HG03565 (cell line): ENCODE measurements around the gene DCDC2B.

Source experiments
- ATAC-seq: cut with Tn5 transposase; IDR thresholded peaks from one replicate; pipeline ENCODE4 v1.9.1; 2021; ENCODE audit warnings: mild to moderate bottlenecking, moderate library complexity; ENCODE audit not compliant: unreplicated experiment

The DCDC2B gene

DNA sequence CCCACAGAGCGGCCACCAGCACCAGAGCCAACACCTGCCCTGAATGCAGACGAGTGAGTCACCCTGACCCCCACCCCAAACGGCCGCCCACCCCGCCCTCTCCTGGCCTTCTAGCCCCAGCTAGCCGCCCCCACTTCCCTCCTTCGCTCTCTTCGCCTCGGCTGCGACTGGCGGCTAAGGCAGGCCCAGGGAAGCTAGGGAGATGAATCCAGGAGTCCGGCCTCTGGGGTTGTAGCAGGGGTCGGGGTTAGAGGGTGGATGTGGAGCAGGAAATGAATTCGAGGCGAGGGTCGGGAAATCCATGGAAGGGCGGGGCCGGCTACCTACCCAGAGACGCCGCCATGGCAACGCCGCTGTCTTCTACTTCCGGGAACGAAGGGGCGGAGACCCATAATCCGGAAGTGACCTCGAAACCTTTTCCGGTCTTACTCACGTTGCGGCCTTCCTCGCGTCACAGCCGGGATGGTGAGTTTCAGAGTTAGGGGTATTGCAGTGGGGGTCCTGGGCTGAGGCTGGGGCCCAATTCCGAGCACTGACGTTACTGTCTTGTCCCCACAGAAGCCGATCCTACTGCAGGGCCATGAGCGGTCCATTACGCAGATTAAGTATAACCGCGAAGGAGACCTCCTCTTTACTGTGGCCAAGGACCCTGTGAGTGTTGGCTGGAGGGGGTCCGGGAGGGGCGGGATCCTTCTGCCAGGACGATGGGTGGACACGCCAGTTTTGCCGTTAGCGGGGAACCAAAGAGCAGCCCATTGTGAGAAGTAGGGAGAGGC lies 13.3 kb downstream of the DCDC2B start, which contains the start of the genes EIF3I and TMEM234:
TSS of gene EIF3I (plus strand) at position 428 of the 776 bp plus-strand sequence. CDS start at position 463, 35 bp downstream.
TSS of gene TMEM234 (minus strand) at position 374 of the 776 bp plus-strand sequence. CDS start at position 343, 31 bp downstream.
- peak; percentile 90 for ATAC-seq

- no peak for ATAC-seq
Observed at GRCh38 chr1:32223683-32224082, 14.8 kb downstream of the DCDC2B start.

DNA sequence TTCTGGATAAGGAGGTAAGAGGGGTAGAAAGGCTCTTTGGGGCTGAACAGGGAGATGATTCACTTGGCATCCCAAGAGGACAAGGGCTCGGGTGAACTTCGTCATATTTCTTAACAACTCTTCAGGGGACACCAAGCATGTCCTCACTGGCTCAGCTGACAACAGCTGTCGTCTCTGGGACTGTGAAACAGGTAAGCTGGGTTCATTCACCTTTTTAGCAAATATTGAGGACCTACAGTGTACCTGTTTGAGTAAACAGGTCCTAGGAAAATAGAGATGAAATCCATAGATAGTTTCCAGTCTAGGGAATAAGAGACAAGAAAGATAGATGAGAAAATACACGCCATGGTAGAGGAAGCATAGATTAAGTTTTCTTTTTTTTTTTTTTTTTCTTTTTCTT lies 15.4 kb downstream of the DCDC2B start:
- ATAC-seq = no peak

- ATAC-seq = no peak
Observed at GRCh38 chr1:32228771-32229170, 19.9 kb downstream of the DCDC2B start.

DNA sequence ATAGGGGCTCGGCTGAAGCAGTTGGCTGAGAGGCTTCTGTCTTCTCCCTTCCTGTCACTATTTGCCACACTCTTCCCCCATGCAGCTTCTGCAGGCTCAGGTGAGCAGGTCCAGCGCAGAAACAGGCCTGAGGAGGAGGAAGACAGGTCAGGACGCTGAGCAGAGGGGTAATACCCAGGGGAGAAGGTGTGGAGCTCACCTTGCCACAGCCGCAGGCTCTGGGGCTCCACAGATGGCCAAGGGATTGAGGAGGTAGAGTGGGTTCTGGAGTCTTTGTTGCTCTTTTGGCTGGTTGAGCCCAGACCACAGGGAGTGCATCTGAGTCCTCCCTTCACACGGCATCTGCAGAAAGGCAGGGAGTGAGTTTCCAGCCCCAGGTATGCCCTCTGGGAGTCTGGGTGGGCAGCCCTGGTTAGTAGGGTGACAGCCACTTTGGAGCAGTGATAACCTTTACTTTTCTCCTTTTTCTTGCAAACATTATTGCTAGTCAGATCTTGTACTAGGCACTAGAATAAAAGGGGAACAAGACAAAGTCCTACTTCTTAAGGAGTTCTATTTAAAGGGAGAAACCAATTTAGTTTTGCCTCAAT lies 23.0 kb downstream of the DCDC2B start:
- no peak for ATAC-seq

- no peak for ATAC-seq
Observed at GRCh38 chr1:32232558-32233304, 23.8 kb downstream of the DCDC2B start.

DNA sequence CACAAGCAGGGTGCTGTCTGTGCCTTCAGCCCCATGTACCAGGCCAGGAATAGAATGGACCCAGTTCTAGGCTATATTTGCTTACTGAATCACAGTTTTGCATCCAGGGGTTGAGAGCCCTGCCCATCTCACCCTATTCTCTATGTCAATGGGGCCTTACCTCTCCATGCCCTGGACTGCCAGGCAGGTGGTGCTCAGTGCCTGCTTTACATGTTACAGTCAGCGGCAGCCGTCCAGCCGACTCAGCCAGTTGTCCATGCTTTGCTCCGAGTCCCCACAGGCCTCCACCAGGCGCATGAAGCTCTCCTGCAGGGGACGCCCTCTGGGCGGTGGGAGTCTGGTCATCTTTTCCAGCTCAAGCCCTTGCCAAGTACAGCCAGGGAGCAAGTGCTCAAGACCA lies 25.9 kb downstream of the DCDC2B start:
- ATAC-seq = no peak

DNA sequence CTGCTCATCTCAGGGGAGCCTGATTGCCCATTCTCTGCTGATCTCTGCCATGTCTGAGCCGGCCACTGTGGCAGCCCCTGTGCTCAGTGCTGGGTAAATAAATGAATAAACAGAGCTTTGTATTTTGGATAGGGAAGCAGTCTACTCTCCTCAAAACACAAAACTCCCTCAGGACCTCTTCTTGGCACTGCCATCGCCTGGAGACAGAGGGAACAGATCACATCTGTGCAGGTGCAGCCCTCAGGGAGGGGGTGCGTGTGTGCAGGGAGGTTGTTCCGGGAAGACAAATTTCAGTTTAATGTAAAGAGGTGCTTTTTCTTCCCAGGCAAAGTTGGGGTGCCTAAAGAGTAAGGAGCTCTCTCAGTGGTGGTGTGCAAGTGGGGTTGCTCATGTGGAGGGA lies 30.4 kb downstream of the DCDC2B start:
- ATAC-seq = no peak

GRCh38 chr1:32239790-32240139 lies 30.9 kb downstream of the DCDC2B start:
- no peak for ATAC-seq

DNA sequence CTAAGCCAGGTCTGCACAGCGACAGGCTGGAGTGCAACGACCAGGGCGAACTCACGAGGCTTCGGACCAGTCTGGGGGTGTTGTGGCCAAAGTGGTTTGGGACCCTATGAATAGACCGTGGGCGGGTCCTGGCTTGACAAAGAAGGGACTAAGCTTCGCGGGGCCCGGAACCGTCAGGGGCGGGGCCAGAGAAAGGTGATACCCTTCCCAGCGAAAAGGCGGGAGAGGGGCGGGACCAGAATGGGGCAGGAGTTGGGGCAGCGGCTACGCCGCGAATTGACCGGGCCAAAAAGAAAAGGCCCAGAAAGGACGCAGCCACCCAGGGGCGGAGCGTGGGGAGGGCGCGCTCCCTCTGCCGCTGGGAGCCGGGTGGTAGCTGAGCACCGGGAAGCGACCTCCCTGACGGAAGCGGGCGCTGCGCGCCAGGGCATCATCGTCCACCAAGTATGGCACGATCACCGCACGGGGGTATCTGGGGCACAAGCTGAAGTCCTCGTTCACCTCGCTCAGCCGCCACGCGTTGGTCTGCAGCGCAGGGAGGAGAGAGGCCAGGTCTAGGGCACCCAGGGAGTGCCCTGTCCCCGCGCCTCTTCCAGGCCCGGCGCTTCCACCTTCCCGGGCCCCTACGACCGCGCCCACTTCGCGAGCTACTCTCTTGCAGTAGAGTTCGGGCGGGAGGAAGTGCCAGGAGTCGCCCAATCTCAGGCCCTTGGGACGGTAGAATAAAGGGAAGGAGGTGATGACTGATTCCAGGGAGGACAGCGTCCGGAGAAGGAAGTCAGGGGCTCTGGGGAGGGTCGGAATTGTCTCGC lies 31.5 kb downstream of the DCDC2B start:
- no peak for ATAC-seq

- no peak for ATAC-seq
Observed at GRCh38 chr1:32241001-32241763, 32.3 kb downstream of the DCDC2B start.

- ATAC-seq = no peak
Observed at GRCh38 chr1:32242341-32242851, 33.5 kb downstream of the DCDC2B start.

DNA sequence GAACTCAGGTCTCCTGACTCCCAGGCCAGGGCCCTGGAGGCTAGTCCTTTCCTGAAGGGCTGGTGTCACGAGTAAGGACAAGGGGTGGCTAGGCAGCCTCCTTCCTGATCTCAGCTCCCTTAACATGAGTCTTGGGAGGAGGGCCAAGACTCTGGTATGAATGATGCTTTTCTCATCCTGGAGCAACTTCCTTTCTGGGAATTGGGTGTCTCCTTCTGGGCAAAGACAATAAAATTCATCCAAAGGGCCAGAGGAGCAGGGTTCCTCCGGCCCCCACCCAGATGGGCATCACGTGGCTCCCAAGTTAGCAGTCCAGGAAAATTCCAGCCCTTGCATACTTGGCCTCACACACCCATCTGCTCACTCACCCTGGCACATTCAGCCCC lies 38.0 kb downstream of the DCDC2B start, which contains the start of gene FAM167B:
TSS of gene FAM167B (plus strand) at position 335 of the 386 bp plus-strand sequence. CDS start 200 bp downstream, outside the sequence.
- no peak for ATAC-seq

GRCh38 chr1:32247452-32247851 lies 38.6 kb downstream of the DCDC2B start:
- ATAC-seq = no peak

GRCh38 chr1:32247983-32248889 lies 39.3 kb downstream of the DCDC2B start:
- ATAC-seq = no peak

DNA sequence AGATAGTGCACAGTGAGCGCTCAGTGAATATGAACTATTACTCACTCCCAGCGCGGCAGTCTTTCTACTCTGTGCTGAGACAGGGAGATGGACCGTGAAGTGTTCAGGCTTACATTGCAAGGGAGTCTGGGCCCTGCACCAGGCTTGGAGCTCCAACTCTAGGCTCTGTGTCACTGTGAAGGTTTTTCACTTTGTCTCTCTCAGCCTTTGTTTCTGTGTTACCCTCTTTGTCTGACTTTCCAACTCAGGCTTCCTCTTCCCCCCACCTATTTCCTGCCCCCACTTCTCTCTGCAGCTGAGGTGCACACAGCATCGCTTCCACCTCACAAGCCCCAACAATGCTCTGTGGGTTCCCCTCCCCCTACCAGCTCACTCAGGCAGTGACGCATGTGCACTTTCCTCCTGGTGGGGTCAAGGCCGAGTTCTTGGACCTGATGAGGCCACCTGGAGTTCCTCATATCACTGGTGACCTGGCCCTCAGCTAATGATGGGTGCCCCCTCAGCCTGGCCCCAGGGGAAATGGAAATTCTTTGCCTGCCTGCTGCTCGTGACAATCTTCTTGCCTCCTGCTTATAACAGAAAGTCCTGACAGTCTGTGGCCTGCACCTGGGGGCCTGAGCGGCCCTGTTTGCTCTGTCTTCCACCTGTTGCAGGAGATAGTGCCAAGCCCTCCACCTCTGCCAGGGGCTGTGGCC lies 41.1 kb downstream of the DCDC2B start:
- ATAC-seq = peak; percentile 35

DNA sequence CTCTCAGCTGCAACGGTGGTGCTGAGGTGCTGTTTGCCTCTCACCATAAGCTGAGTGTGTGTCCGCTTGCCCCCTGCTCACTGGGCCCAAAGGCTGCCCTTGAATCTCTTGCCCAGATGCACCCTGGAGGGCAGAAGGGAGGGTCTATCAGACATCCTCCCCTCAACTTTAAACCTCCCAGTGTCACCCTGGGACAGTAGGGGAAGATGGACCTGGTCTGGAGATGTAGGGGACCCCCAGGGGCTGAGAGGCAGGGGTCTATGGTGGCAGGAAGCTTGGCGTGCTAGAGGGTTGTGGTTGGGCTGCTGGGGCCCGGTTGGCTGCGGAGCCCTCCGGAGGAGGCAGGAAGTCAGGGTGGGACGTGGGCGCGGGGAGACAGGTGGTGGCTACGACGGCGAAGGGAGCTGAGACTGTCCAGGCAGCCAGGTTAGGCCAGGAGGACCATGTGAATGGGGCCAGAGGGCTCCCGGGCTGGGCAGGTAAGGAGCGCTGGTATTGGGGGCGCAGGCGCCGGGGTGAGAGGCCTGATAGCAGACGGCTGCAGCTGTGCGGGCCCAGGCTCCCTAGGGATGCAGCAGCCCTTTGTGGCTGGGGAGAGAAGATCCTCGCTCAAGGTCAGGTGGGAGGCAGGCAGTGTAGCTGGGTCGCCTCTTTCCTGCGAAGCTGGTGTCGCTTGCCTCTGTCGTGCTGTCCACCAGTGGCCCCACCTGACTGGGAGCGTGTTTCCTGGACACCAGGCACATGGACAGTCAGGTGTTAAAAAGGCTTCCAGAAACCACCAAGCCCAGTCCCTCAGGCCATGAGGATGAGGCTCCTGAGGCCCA lies 42.2 kb downstream of the DCDC2B start, which contains the start of gene LCK:
TSS of gene LCK (plus strand) at position 373 of the 824 bp plus-strand sequence. CDS start 23,065 bp downstream, outside the sequence.
- no peak for ATAC-seq
